GM10266 (cell line): ENCODE measurements around the gene ATRN.

ENCODE experiments used
- DNase-seq: peaks from one replicate; pipeline ENCODE4 v3.0.0; 2012; ENCODE audit errors: extremely low spot score
- CTCF ChIP-seq: IDR thresholded peaks from 2 replicates; pipeline ENCODE4 v1.5.1; 2012; ENCODE audit warnings: mild to moderate bottlenecking, low read depth; ENCODE audit not compliant: control insufficient read depth, insufficient read depth; ENCODE audit errors: missing control alignments

The ATRN gene

GRCh38 chr20:3679749-3680700, 209.2 kb downstream of the ATRN start:
- TF ChIP-seq CTCF, result no peak
- no peak for DNase-seq

GRCh38 chr20:3680701-3681351, 210.0 kb downstream of the ATRN start:
- no peak for DNase-seq
- TF ChIP-seq CTCF, result no peak

- TF ChIP-seq CTCF, result no peak
- DNase-seq, result no peak
Measured at GRCh38 chr20:3681352-3681930, 210.6 kb downstream of the ATRN start.

GRCh38 chr20:3681931-3682781, 211.3 kb downstream of the ATRN start, which contains the start of gene ADAM33:
Gene ADAM33 (minus strand): TSS chr20:3682010. CDS start chr20:3682004, 6 bp downstream.
- no peak for TF ChIP-seq CTCF
- no peak for DNase-seq

- DNase-seq, result no peak
- no peak for TF ChIP-seq CTCF
Measured at GRCh38 chr20:3685341-3685740, 214.5 kb downstream of the ATRN start.

- no peak for DNase-seq
- TF ChIP-seq CTCF, result no peak
Measured at GRCh38 chr20:3686421-3686820, 215.6 kb downstream of the ATRN start.
